Mucosa of descending colon (tissue), 3 donors: ENCODE measurements around the gene GRXCR2. TPM values are rescaled to one million over a fixed set of nuclear protein-coding genes. Genes with fewer than 3 reads are reported as not detected.

ENCODE experiments used
- ATAC-seq: fragments of 200-7000 bp; cut with Tn5 transposase; one replicate; pipeline ENCODE4 v1.9.1; 2020; ENCODE audit warnings: mild to moderate bottlenecking, moderate library complexity
- DNase-seq, 3 donors: peaks; one replicate each; pipeline ENCODE4 v3.0.0-alpha.2; 2020
- H3K36me3 ChIP-seq: fragments of 200-600 bp; one replicate; pipeline ENCODE4 v1.8.0; 2021; ENCODE audit warnings: low read depth, mild to moderate bottlenecking
- H3K4me1 ChIP-seq: fragments of 200-600 bp; one replicate; pipeline ENCODE4 v1.8.0; 2021; ENCODE audit warnings: low read depth, mild to moderate bottlenecking
- H3K4me3 ChIP-seq: fragments of 200-600 bp; one replicate; pipeline ENCODE4 v1.8.0; 2021; ENCODE audit warnings: mild to moderate bottlenecking
- H3K9me3 ChIP-seq: fragments of 200-600 bp; one replicate; pipeline ENCODE4 v1.8.0; 2021; ENCODE audit warnings: mild to moderate bottlenecking
- CTCF ChIP-seq: fragments of 200-600 bp; IDR thresholded peaks from one replicate; pipeline ENCODE4 v1.8.0; 2022; ENCODE audit warnings: antibody characterized with exemption, mild to moderate bottlenecking
- intact Hi-C, 2 donors: fragments of 100-400 bp; cut with DNase I in 1 of 2; cut with micrococcal nuclease in 1 of 2; formaldehyde crosslinking; loops; one replicate each; pipeline versions ENCODE4 v1.11.0 to v1.11.1; 2022; cut with DNase I, micrococcal nuclease
- total RNA-seq, 3 donors: library from RNA; stranded (reverse); fragmentation: NEBNext Ultra II Directional in 2 of 3; extraction: Animal tissue kit (Norgen Biotek cat#: 25700) in 2 of 3; gene quantifications; one replicate each; pipeline versions ENCODE4 v1.2.1 to v1.2.4, GENCODE V29; 2021 to 2023
- donor health status: DM: no; HTN: no; CAD: no; lungs with moderate emphysema.
- donor health status: DM: no; HTN: no; CAD: no.
- donor health status: DM: no; HTN: yes; CAD: no.

GRXCR2 gene
- total RNA-seq, 3 donors from 2014 or later: not detected

DNA sequence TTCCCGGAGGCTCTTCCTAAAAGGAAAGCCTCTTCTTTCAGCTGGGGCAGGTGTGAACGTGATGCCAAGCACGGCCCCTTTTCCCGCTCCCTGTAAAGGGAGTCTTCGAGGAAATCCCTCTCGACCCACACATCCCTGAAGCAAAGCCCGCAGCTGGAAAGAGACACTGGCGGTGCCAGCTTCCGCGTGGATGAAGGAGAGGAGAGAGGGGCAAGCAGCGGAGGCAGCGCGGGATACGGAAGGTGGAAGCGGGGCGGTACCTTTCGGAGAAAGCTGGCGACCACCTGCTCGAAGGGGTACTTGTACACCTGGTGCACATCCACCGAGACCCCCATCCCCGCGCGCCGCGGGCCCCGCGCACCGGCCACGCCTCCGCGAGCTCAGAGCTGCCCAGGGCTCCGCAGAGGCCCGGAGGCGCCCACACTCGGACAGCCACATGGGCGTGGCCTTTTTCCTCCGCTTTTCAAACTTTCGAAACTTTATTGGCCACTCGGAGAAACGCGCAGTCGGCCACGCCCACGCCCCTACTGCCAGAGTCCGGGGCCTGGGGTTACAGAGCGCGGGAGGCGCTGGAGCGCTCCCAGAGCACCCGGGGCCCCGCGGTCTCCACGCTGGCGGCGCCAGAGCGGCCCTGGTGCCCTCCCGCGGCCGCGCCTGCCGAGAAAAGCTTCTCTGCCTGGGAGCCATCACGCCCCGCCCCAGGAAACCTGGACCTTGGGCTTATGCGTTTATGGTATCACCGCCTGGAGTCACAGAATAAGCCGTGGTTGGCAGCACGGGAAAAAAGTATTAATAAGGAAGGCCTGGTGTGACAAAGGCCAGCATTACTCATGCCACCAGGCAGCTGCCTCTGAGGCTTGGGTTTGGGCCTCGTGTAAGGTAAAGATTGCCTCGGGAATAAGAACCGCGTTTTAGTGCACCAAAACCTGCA, 37.6 kb downstream of the GRXCR2 start, which contains the start of gene PRELID2:
PRELID2 (minus strand) TSS at position 426 of the 931 bp plus-strand sequence; CDS start at position 335, 91 bp downstream.
- TF ChIP-seq CTCF: peak; percentile 21
- intact Hi-C loops: no loop called here
- DNase-seq (peak; percentile 95 to 97 (median 96)), ATAC-seq (peak; percentile 91)
- H3K36me3 ChIP-seq: no peaks in the 10 kb centered on the region
- H3K4me3 ChIP-seq: peak within 1 kb of the TSS; percentile 55
- H3K9me3 ChIP-seq: no peaks in the 10 kb centered on the region
- peaks cover 13% of the 10 kb centered on the region for H3K4me1 ChIP-seq

GRCh38 chr5:145834554-145834916, 38.3 kb downstream of the GRXCR2 start:
- no peak for DNase-seq
- intact Hi-C loops: no loop called here
- H3K4me3 ChIP-seq: peak overlapping the region; percentile 55
- peaks cover 13% of the 10 kb centered on the region for H3K4me1 ChIP-seq
- no peaks in the 10 kb centered on the region for H3K9me3 ChIP-seq
- H3K36me3 ChIP-seq: no peaks in the 10 kb centered on the region
- TF ChIP-seq CTCF: no peak
- ATAC-seq: no peak

DNA sequence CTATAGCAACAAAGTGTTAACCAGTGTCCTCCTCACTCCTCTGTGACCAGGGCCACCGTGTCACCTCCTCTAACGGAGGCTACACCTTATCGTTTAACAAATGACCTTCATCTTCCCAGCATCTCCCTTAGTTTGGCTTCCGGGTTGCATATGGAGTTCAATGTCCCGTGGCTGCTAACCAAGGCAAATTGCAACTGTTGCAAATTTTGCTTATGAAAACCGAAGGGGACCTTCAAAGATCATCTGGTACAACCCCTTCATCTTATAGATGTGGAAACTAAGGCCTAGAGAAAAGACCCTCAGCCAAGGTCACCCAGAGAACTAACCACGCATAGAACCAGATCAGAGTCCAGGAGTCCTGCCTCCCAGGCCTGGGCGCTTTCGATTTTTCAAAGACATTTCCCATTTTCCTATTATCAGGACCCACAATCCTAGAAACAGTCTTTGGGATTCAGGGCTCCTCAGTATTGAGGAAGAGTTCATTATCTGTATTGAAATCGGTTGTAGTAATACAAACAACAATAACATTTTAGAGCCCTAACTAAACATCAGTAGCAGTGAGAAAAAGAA, 39.1 kb downstream of the GRXCR2 start:
- intact Hi-C loops: no loop called here
- Histone ChIP-seq H3K4me1 (peaks cover 13% of the 10 kb centered on the region), H3K4me3 (peak overlapping the region; percentile 55), H3K36me3 (no peaks in the 10 kb centered on the region), H3K9me3 (no peaks in the 10 kb centered on the region)
- DNase-seq (no peak), ATAC-seq (no peak)
- TF ChIP-seq CTCF: no peak

DNA sequence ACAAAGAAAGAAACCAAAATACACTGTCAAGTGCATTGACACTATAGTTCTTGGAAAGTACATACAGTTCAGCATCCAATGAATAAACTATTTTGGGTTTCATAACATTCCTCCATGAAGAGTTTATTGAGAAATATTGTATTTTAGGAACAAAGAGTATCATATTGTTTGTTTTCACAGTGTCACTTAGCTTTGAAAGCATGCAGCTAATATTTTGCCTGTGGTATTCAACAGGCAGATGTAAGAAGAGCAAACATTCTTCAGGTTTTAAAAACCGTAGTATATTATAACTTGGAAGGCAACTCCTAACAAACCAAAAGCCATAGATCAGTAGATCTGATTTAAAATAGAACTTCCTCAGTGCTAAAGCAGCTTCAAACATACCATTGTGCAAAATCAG, 42.2 kb downstream of the GRXCR2 start:
- Histone ChIP-seq H3K36me3 (no peaks in the 10 kb centered on the region), H3K4me3 (no peak overlapping the region), H3K4me1 (peaks cover 3% of the 10 kb centered on the region), H3K9me3 (no peaks in the 10 kb centered on the region)
- no peak for DNase-seq
- no peak for ATAC-seq
- intact Hi-C loops: no loop called here
- no peak for TF ChIP-seq CTCF

DNA sequence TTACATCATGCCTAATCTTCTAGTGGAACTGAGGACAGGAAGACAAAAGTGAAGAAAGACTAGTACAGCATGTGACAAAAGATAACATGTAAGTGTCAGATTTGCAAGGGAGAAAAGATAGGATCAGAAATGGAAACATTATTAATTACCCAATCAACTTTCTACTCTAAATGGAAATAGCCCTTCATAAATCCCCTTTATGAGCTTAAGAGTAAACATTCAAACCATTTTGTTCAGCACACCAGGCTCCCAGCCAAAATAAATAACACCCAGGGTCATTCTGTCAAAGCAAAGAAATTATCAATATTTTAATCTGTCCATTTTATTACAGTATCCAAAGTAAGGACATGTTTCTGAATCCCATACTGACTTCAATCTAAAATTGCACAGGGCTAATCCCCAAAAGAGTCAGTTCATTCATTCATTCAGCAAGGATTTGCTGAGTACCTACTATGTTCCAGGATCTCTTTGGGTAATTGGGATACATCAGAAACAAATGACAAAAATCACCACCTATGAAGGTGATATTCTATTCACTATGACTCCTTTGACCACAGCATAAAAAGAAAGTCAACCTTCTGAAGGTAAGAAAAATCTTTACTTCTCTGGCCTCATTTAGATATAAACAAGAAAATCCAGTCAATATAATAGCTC, 43.0 kb downstream of the GRXCR2 start:
- DNase-seq (peak in 1 of 3 donors; percentile 40), ATAC-seq (peak; percentile 24)
- no peaks in the 10 kb centered on the region for H3K36me3 ChIP-seq
- no peaks in the 10 kb centered on the region for H3K9me3 ChIP-seq
- intact Hi-C loops: loop anchor here in 1 of 2 donors (5.0 kb wide), 1 partner anchor 57 kb away; no protein-coding TSS in a partner anchor
- H3K4me3 ChIP-seq: no peak overlapping the region
- TF ChIP-seq CTCF: no peak
- H3K4me1 ChIP-seq: peaks cover 3% of the 10 kb centered on the region
